Right cardiac atrium (tissue), 5 donors: ENCODE measurements around the gene NDUFAF4. TPM values are rescaled to one million over a fixed set of nuclear protein-coding genes. Genes with fewer than 3 reads are reported as not detected.

ENCODE experiments used
- ATAC-seq, 2 donors: fragments of 200-7000 bp; cut with Tn5 transposase; one replicate each; pipeline versions ENCODE4 v1.8.0 to v1.9.1; 2020; ENCODE audit warnings: moderate library complexity in 2 of 2, mild to moderate bottlenecking in 1 of 2
- DNase-seq, 3 donors: peaks; one replicate each; pipeline ENCODE4 v3.0.0-alpha.2; 2020
- H3K27ac ChIP-seq: one replicate; pipeline ENCODE4 v1.5.1; 2013; ENCODE audit warnings: mild to moderate bottlenecking, low read length, control low read depth, moderate library complexity
- H3K27me3 ChIP-seq: one replicate; pipeline ENCODE4 v1.6.1; 2013; ENCODE audit not compliant: control insufficient read depth, insufficient read depth
- H3K4me1 ChIP-seq: one replicate; pipeline ENCODE4 v1.6.1; 2013; ENCODE audit warnings: low read length; ENCODE audit not compliant: control insufficient read depth, insufficient read depth
- H3K4me3 ChIP-seq: one replicate; pipeline ENCODE4 v1.5.1; 2013; ENCODE audit warnings: low read length, control low read depth
- H3K9me3 ChIP-seq: one replicate; pipeline ENCODE4 v1.6.1; 2013; ENCODE audit warnings: low read length; ENCODE audit not compliant: control insufficient read depth
- WGBS: extraction: QIAGEN DNeasy Blood & Tissue Kit; methylation state at CpG from one replicate; pipeline ENCODE4 v1.1.7; 2013; 5-methylcytosine and 5-hydroxymethylcytosine counted together
- intact Hi-C, 4 donors: fragments of 100-400 bp; cut with DNase I; formaldehyde crosslinking; loops; one replicate each; pipeline versions ENCODE4 v1.11.0 to v1.14.0; 2022 to 2023
- long read RNA-seq, 4 donors: library from polyadenylated mRNA; unstranded; transcript quantifications; one replicate each; pipeline ENCODE4 v2.0.0, GENCODE V29; 2020 to 2021
- polyA plus RNA-seq: library from polyadenylated mRNA; stranded (reverse); fragments of 200-250 nt; gene quantifications from one replicate; pipeline ENCODE4 v1.2.3, GENCODE V29; 2013
- total RNA-seq, 4 donors: library from RNA; stranded (reverse); fragmentation: NEBNext Ultra II Directional; extraction: Animal tissue kit (Norgen Biotek cat#: 25700); gene quantifications; one replicate each; pipeline ENCODE4 v1.2.1, GENCODE V29; 2021
- donor health status: healthy with polysubstance abuse.
- donor health status: DM: no; HTN: yes; CAD: no.
- donor health status: DM: no; HTN: no; CAD: no.
- donor health status: DM: no; HTN: yes; CAD: no; lungs with severe emphysema.
- donor health status: DM: yes; HTN: yes; CAD: no.

The NDUFAF4 gene
- total RNA-seq = 100 to 1,000 TPM in 1 of 4 donors, 10 to 100 TPM in 3; 73.8 to 104 (median 91.4) TPM
- polyA plus RNA-seq = 72.5 TPM
- long read RNA-seq, donor 1, transcript NDUFAF4-201 (3 exons, 2,399 nt) = major isoform, 84 of 91 reads
- long read RNA-seq, donor 1, partial matches to known transcripts = 1 of 91 reads
- long read RNA-seq, donor 1, other reads (novel, unspliced or antisense) = 5 of 91 reads
- long read RNA-seq, donor 2, transcript NDUFAF4-201 (3 exons, 2,399 nt) = major isoform, 37 of 42 reads
- long read RNA-seq, donor 2, partial matches to known transcripts = 0 of 42 reads
- long read RNA-seq, donor 2, other reads (novel, unspliced or antisense) = 5 of 42 reads
- long read RNA-seq, donor 3, transcript NDUFAF4-201 (3 exons, 2,399 nt) = major isoform, 149 of 166 reads
- long read RNA-seq, donor 3, partial matches to known transcripts = 0 of 166 reads
- long read RNA-seq, donor 3, other reads (novel, unspliced or antisense) = 15 of 166 reads
- long read RNA-seq, donor 4, transcript NDUFAF4-201 (3 exons, 2,399 nt) = major isoform, 47 of 51 reads
- long read RNA-seq, donor 4, partial matches to known transcripts = 0 of 51 reads
- long read RNA-seq, donor 4, other reads (novel, unspliced or antisense) = 4 of 51 reads

GRCh38 chr6:96897396-96898240 is at the start of gene NDUFAF4:
Gene NDUFAF4 (minus strand): TSS chr6:96897891. CDS start chr6:96897801, 90 bp downstream.
- H3K27ac ChIP-seq = peak within 1 kb of the TSS; percentile 92
- DNase-seq (peak; percentile 97 to 98 (median 98)), ATAC-seq (peak; percentile 99)
- H3K4me3 ChIP-seq = peak within 1 kb of the TSS; percentile 78
- no peaks in the 10 kb centered on the region for H3K27me3 ChIP-seq
- intact Hi-C loops = loop anchor here in 3 of 4 donors (2.0 to 10.0 kb wide), 3 partner anchors 157 to 273 kb away; no protein-coding TSS in a partner anchor
- WGBS = 0% methylated on average over 71 of the region's 71 CpGs
- H3K4me1 ChIP-seq = no peaks in the 10 kb centered on the region
- no peaks in the 10 kb centered on the region for H3K9me3 ChIP-seq

DNA sequence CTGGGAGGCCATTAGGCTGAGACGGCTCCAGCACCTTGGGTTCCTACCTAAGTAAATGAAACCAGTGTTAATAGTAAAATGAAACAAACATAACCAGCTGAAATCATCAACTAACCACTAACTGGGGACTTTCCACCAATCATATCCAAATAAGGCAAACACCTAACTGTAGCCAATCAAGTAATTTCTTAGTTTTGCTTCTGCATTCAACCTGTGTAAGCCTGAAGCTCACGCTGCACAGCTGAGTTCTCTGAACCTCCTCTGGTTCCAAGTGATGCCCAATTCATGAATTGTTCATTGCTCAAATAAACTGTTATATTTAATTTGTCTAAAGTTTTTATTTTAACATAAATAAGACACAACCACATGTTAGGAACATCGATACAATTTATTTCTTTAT is 49.4 kb upstream of the NDUFAF4 start:
- Histone ChIP-seq H3K4me3 (no peak overlapping the region), H3K4me1 (no peaks in the 10 kb centered on the region), H3K27ac (no peak overlapping the region), H3K27me3 (no peaks in the 10 kb centered on the region), H3K9me3 (no peaks in the 10 kb centered on the region)
- intact Hi-C loops = no loop called here
- ATAC-seq = no peak
- 92% methylated on average over 3 of the region's 3 CpGs for WGBS
- no peak for DNase-seq

DNA sequence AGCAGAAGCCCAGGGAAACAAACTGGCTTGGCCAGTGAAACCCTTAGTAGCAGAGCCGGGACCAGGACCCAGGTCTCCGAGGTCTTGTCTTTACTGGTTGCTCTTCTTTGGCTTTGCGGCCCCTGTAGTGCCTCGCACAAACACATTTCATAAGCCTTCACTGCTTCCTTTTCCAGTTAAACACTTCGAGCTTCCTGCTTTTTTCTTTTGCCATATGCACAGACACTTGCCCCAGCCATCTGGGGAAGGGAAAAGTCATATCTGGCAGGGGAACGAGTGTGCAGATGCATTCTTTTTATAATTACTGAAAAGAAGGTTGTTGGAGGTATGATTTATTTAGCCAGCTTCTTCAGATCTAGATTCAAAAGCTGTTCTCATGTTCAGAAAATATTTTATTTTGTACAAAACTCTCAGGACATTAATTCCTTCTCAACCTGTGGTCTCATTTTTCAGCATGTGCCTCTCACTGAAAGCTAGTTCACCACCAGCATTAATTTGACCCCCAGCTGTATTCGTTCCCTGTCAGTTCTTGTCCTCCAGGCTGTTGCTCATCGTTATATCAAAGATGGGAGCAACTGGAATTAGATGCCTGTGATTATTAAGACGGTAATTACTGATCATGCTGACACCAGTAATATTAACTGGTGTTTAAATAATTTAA is 46.0 kb upstream of the NDUFAF4 start:
- no peak overlapping the region for H3K4me3 ChIP-seq
- H3K27ac ChIP-seq = no peak overlapping the region
- no peaks in the 10 kb centered on the region for H3K9me3 ChIP-seq
- intact Hi-C loops = no loop called here
- 68% methylated on average over 9 of the region's 9 CpGs for WGBS
- DNase-seq (no peak), ATAC-seq (no peak)
- H3K4me1 ChIP-seq = no peaks in the 10 kb centered on the region
- no peaks in the 10 kb centered on the region for H3K27me3 ChIP-seq

GRCh38 chr6:96942676-96943075 is 45.0 kb upstream of the NDUFAF4 start:
- ATAC-seq (no peak), DNase-seq (no peak)
- no peaks in the 10 kb centered on the region for H3K4me1 ChIP-seq
- 91% methylated on average over 2 of the region's 2 CpGs for WGBS
- no peak overlapping the region for H3K27ac ChIP-seq
- intact Hi-C loops = no loop called here
- no peaks in the 10 kb centered on the region for H3K9me3 ChIP-seq
- no peaks in the 10 kb centered on the region for H3K27me3 ChIP-seq
- no peak overlapping the region for H3K4me3 ChIP-seq

GRCh38 chr6:96940322-96940721 is 42.6 kb upstream of the NDUFAF4 start:
- H3K4me1 ChIP-seq = no peaks in the 10 kb centered on the region
- no peak overlapping the region for H3K4me3 ChIP-seq
- no peak for ATAC-seq
- no peaks in the 10 kb centered on the region for H3K27me3 ChIP-seq
- intact Hi-C loops = no loop called here
- no peak for DNase-seq
- H3K9me3 ChIP-seq = no peaks in the 10 kb centered on the region
- H3K27ac ChIP-seq = no peak overlapping the region

DNA sequence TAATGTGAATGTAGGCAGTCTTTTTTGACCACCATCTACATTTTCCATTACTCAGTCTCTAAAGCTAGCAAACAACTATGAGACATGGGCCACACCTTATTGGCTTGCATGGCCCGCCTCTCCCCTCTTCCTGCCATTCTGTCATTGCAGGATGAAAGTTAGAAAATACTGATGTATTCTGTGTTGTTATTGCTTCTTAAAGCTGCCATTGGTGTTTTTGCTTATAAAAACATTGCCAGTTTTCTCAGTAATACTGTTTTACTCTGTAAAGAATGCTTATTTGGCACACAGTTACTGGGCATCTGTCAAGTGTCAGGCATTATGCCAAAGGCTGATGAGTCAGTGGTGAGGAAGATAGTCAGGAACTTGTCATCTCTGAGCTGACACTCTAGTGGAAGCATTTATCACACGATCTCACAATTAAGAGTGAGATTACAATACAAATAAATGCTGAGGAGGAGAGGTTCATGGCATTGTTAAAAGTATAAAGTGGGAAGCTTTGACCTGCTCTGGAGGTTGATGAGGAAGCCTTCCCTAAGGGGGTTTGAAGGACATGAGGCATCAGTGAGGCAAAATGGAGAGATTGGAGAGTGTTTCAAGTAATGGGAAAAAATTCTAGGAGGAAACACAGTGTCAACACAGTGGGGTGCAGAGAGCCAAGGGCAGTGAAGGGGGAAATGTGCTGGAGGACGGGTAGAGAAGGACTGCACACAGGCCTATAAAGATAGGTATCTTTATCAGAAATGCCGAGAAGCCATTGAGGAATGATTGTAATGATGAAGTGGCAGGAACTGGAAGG is 41.5 kb upstream of the NDUFAF4 start:
- H3K27ac ChIP-seq = peak overlapping the region; percentile 23
- intact Hi-C loops = no loop called here
- H3K9me3 ChIP-seq = no peaks in the 10 kb centered on the region
- WGBS = 40% methylated on average over 4 of the region's 4 CpGs
- DNase-seq (no peak), ATAC-seq (peak; percentile 56 to 75)
- no peaks in the 10 kb centered on the region for H3K4me1 ChIP-seq
- H3K4me3 ChIP-seq = no peak overlapping the region
- H3K27me3 ChIP-seq = no peaks in the 10 kb centered on the region

DNA sequence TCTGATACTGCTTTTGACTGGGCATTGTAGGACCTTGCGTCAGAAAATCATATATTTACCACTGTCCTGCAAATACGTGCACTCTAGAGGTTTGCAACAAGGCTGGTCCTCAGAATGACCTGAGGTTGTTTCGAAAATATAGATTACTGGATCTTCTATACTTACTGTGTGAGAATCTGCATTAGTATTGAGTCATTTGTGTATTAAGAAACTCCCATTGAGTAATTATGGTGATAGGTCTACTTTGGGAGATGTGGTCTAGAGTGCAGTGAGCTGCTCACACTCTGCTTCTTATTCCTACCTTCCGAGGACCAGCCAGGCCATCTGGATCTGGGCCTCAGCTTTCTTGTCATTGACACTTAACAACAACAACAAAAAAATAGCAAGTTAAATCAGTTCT is 36.4 kb upstream of the NDUFAF4 start:
- WGBS = 79% methylated on average over 4 of the region's 4 CpGs
- Histone ChIP-seq H3K27me3 (no peaks in the 10 kb centered on the region), H3K4me3 (no peak overlapping the region), H3K9me3 (no peaks in the 10 kb centered on the region), H3K27ac (no peak overlapping the region), H3K4me1 (no peaks in the 10 kb centered on the region)
- intact Hi-C loops = no loop called here
- ATAC-seq (no peak), DNase-seq (no peak)

GRCh38 chr6:96931198-96931597 is 33.5 kb upstream of the NDUFAF4 start:
- intact Hi-C loops = no loop called here
- no peaks in the 10 kb centered on the region for H3K9me3 ChIP-seq
- H3K27ac ChIP-seq = no peak overlapping the region
- DNase-seq (no peak), ATAC-seq (no peak)
- H3K27me3 ChIP-seq = no peaks in the 10 kb centered on the region
- no peak overlapping the region for H3K4me3 ChIP-seq
- H3K4me1 ChIP-seq = no peaks in the 10 kb centered on the region
- WGBS = 59% methylated on average over 2 of the region's 2 CpGs

DNA sequence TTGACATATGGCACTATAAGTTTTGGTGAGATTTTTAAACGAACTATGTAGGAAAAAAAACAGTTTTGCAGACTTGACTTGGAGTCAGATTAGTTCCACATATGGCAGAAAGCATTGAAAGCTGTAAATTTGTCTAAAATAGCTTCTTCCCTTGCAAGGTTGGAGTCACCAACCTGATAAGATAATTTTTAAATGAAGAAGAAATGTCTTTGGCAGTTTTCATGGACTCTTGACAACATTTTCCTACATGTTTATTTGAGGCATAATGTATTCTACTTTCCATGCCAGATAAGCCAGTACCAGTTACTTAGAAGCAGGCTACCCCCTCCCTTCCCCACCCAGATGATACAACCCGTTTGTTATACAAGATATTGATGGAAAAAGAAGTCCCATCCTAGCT is 32.0 kb upstream of the NDUFAF4 start:
- WGBS = 44% methylated on average over 2 of the region's 2 CpGs
- intact Hi-C loops = loop anchor here in 1 of 4 donors (10.0 kb wide), 1 partner anchor 115 kb away; no protein-coding TSS in a partner anchor

DNA sequence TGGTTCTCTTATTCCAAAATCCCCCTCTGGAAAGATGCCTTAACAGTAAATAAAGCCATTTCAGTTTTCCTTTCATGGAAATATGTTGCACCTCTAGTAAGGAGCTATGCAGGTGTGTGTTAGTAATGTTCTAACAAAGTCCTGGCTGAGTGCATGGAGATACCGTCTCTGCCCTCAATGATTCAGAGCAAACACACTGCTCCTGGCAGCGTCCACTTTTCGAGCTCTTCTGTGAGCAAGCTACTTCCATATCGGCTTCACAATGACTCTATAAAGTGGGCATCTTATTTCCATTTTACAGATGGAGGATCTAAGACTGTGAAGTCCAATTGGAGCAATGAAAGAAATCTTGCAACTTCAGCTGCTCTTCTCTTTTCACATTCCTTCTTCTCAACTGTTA is 30.0 kb upstream of the NDUFAF4 start:
- Histone ChIP-seq H3K9me3 (no peaks in the 10 kb centered on the region), H3K4me1 (no peaks in the 10 kb centered on the region), H3K4me3 (no peak overlapping the region), H3K27me3 (no peaks in the 10 kb centered on the region), H3K27ac (no peak overlapping the region)
- no peak for ATAC-seq
- intact Hi-C loops = loop anchor here in 1 of 4 donors (10.0 kb wide), 1 partner anchor 117 kb away; no protein-coding TSS in a partner anchor
- WGBS = 88% methylated on average over 4 of the region's 4 CpGs
- DNase-seq = no peak

More for the DNA sequence above, 32.0 kb upstream of the NDUFAF4 start:
- Histone ChIP-seq H3K27me3 (no peaks in the 10 kb centered on the region), H3K9me3 (no peaks in the 10 kb centered on the region), H3K4me3 (no peak overlapping the region), H3K27ac (no peak overlapping the region), H3K4me1 (no peaks in the 10 kb centered on the region)
- DNase-seq (no peak), ATAC-seq (no peak)
